Activated CD4-positive, alpha-beta T cell treated with anti-CD3 and anti-CD28 coated beads, Interleukin-2, amount 10 ng/mL, durations not matched to agents 24 days and 14 days (primary cell): Measurements from ENCODE around the gene PTPRN2. TPM values are rescaled to one million over a fixed set of nuclear protein-coding genes. Genes with fewer than 3 reads are reported as not detected.

ENCODE experiments used
- DNase-seq: peaks from one replicate; pipeline ENCODE4 v3.0.0; 2022
- H3K27ac Mint-ChIP-seq: one replicate; pipeline ENCODE4 v1.8.0; 2022; ENCODE audit warnings: mild to moderate bottlenecking, mixed read lengths
- H3K27me3 Mint-ChIP-seq: one replicate; pipeline ENCODE4 v1.8.0; 2022; ENCODE audit warnings: mixed read lengths
- H3K36me3 Mint-ChIP-seq: one replicate; pipeline ENCODE4 v1.8.0; 2022; ENCODE audit warnings: low read depth, mild to moderate bottlenecking, mixed read lengths
- H3K4me1 Mint-ChIP-seq: one replicate; pipeline ENCODE4 v1.8.0; 2021; ENCODE audit warnings: mixed read lengths
- H3K4me3 Mint-ChIP-seq: one replicate; pipeline ENCODE4 v1.8.0; 2022; ENCODE audit warnings: mild to moderate bottlenecking, moderate library complexity, mixed read lengths
- H3K9me3 Mint-ChIP-seq: one replicate; pipeline ENCODE4 v1.8.0; 2021; ENCODE audit warnings: mixed read lengths
- intact Hi-C: fragments of 100-400 bp; cut with micrococcal nuclease; formaldehyde crosslinking; loops from one replicate; pipeline ENCODE4 v1.15.1; 2023
- total RNA-seq: library from RNA; stranded (reverse); gene quantifications from 2 replicates; pipeline ENCODE4 v1.2.3, GENCODE V29; 2022

PTPRN2 gene
- total RNA-seq, 1 donor from 2014 or later: 0.33 TPM

- H3K4me1 Mint-ChIP-seq: no peaks in the 10 kb centered on the region
- DNase-seq: no peak
- H3K27ac Mint-ChIP-seq: no peak overlapping the region
- intact Hi-C loops: no loop called here
- H3K36me3 Mint-ChIP-seq: no peaks in the 10 kb centered on the region
- no peak overlapping the region for H3K4me3 Mint-ChIP-seq
- H3K27me3 Mint-ChIP-seq: peaks cover 2% of the 10 kb centered on the region
- peaks cover 4% of the 10 kb centered on the region for H3K9me3 Mint-ChIP-seq
Measured at GRCh38 chr7:158029509-158029908, 558.1 kb downstream of the PTPRN2 start.

- peaks cover 2% of the 10 kb centered on the region for H3K27me3 Mint-ChIP-seq
- intact Hi-C loops: no loop called here
- no peak overlapping the region for H3K4me3 Mint-ChIP-seq
- no peaks in the 10 kb centered on the region for H3K4me1 Mint-ChIP-seq
- H3K36me3 Mint-ChIP-seq: no peaks in the 10 kb centered on the region
- H3K9me3 Mint-ChIP-seq: peaks cover 4% of the 10 kb centered on the region
- no peak overlapping the region for H3K27ac Mint-ChIP-seq
- no peak for DNase-seq
Measured at GRCh38 chr7:158028971-158029370, 558.7 kb downstream of the PTPRN2 start.

DNA sequence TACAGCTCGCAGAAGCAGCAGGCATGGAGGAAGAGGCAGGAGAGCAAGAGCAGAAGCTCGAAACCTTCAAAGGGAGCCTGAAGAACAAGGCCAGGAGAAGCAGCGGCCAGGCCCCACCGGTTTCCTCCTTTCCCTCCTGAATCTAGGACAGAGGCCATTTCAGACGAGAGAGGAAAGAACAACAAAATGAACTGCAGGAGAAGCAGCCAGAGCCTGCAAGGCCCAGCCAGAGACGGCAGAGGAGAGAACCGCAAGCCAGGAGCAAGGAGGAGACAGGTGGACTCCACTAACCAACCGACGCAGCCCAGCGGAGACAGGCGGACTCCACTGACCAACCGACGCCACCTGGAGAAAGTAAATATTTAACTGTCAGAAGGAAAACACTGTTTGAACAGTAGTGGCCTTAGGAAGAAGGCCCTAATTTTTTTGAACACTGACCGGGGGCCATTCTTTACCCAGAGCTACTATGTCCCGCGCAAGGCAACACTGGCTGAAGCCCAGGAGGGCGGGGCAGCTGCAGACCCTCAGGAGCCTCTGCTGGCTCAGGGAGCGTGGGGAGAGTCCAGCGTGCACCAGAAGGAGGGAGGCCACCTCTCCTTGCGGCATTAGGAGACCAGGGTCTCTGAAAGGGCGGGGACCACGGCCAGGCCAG, 559.2 kb downstream of the PTPRN2 start:
- H3K27me3 Mint-ChIP-seq: peaks cover 2% of the 10 kb centered on the region
- no peak overlapping the region for H3K27ac Mint-ChIP-seq
- DNase-seq: no peak
- no peaks in the 10 kb centered on the region for H3K4me1 Mint-ChIP-seq
- intact Hi-C loops: no loop called here
- no peak overlapping the region for H3K4me3 Mint-ChIP-seq
- H3K36me3 Mint-ChIP-seq: no peaks in the 10 kb centered on the region
- H3K9me3 Mint-ChIP-seq: peaks cover 4% of the 10 kb centered on the region

GRCh38 chr7:158027646-158028045, 560.0 kb downstream of the PTPRN2 start:
- no peak for DNase-seq
- H3K27me3 Mint-ChIP-seq: no peaks in the 10 kb centered on the region
- H3K9me3 Mint-ChIP-seq: no peaks in the 10 kb centered on the region
- H3K4me1 Mint-ChIP-seq: no peaks in the 10 kb centered on the region
- no peaks in the 10 kb centered on the region for H3K36me3 Mint-ChIP-seq
- intact Hi-C loops: no loop called here
- H3K4me3 Mint-ChIP-seq: no peak overlapping the region
- no peak overlapping the region for H3K27ac Mint-ChIP-seq

GRCh38 chr7:158026636-158027265, 560.9 kb downstream of the PTPRN2 start:
- no peaks in the 10 kb centered on the region for H3K36me3 Mint-ChIP-seq
- no peaks in the 10 kb centered on the region for H3K4me1 Mint-ChIP-seq
- H3K9me3 Mint-ChIP-seq: no peaks in the 10 kb centered on the region
- H3K27me3 Mint-ChIP-seq: no peaks in the 10 kb centered on the region
- DNase-seq: no peak
- H3K27ac Mint-ChIP-seq: no peak overlapping the region
- H3K4me3 Mint-ChIP-seq: no peak overlapping the region
- intact Hi-C loops: no loop called here

DNA sequence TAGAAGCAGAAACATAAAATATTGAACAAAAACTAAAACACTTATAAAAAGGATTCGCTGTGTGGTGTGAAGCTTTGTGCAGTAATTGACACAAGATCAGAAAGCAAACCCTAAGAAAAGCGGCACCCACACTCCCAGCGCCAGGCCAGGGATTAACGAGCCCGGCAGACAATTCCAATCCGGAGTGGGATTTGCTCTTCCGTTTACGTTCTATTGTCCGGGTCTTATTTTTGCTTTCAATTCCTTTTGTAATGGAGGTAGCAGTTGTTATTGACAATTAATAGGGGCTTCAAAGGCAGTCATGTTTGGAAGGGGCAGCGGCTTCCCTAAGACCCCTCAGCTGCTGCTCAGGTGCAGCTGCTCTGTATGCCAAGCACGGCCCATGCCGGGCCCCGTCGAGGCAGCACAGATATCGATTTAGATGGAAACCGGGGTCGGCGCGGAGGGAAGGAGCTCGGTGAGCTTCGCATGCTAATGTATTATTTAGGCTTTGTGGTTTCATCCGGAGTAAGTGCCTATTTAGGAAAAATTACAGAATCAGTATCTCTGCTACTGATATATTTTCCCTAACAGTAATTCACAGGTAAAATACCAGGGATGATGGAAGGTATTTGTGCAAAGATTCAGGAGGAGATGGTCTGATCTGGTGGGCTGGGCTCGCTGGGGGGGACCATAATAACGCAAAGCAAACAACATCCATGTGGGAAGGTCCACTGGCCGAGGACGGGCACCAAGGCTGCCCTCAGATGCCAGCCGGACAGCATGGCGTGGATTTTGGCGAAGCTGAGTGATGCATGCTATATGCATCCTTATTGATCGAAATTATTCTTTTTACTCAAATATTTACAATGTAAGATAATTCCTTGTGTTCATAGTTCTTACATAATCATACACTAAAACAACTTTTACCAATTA, 561.7 kb downstream of the PTPRN2 start:
- no peaks in the 10 kb centered on the region for H3K4me1 Mint-ChIP-seq
- no peak overlapping the region for H3K27ac Mint-ChIP-seq
- H3K9me3 Mint-ChIP-seq: no peaks in the 10 kb centered on the region
- no peak for DNase-seq
- H3K4me3 Mint-ChIP-seq: no peak overlapping the region
- no peaks in the 10 kb centered on the region for H3K36me3 Mint-ChIP-seq
- intact Hi-C loops: no loop called here
- H3K27me3 Mint-ChIP-seq: no peaks in the 10 kb centered on the region

DNA sequence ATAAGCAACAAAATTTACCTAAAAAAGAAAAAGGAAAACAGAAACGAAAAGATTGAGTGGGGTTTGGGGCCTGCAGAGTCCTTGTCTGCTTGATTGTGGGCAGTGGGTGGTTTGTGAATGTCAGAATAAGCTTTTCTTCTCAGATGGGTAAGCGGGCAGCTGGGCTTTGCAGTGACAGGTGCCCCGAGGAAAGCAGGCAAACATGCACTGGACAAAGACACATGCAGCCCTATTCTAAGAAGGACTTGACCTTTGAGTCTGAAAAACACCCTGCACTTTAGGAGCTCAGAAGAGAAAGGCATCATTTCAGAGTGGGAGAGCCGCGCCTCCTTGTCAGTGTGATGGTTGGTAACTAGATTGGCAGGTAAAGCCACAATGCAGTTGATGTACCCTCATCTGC, 562.7 kb downstream of the PTPRN2 start:
- Mint-ChIP-seq H3K4me3 (no peak overlapping the region), H3K27ac (no peak overlapping the region), H3K36me3 (no peaks in the 10 kb centered on the region), H3K27me3 (no peaks in the 10 kb centered on the region), H3K4me1 (no peaks in the 10 kb centered on the region), H3K9me3 (no peaks in the 10 kb centered on the region)
- no peak for DNase-seq
- intact Hi-C loops: no loop called here

DNA sequence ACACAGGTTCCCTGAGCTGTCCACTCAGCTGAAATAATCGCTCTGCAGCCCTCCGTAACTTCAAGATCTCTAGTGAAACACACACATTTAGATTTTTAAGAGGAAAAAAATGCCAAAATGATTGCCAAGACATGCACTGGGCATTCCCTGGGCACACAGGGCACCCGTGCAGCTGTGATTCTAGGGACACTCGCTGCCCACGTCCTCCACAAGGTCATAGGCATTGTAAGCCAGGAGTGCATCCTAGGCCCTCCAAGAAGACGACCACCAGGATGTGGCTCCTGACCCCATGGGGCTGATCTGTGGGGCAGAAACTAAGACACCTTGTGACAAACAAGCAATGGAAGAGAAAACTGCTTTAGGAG, 563.3 kb downstream of the PTPRN2 start:
- no peak for DNase-seq
- no peaks in the 10 kb centered on the region for H3K9me3 Mint-ChIP-seq
- H3K36me3 Mint-ChIP-seq: no peaks in the 10 kb centered on the region
- intact Hi-C loops: no loop called here
- no peaks in the 10 kb centered on the region for H3K4me1 Mint-ChIP-seq
- H3K27ac Mint-ChIP-seq: no peak overlapping the region
- H3K27me3 Mint-ChIP-seq: no peaks in the 10 kb centered on the region
- H3K4me3 Mint-ChIP-seq: no peak overlapping the region

DNA sequence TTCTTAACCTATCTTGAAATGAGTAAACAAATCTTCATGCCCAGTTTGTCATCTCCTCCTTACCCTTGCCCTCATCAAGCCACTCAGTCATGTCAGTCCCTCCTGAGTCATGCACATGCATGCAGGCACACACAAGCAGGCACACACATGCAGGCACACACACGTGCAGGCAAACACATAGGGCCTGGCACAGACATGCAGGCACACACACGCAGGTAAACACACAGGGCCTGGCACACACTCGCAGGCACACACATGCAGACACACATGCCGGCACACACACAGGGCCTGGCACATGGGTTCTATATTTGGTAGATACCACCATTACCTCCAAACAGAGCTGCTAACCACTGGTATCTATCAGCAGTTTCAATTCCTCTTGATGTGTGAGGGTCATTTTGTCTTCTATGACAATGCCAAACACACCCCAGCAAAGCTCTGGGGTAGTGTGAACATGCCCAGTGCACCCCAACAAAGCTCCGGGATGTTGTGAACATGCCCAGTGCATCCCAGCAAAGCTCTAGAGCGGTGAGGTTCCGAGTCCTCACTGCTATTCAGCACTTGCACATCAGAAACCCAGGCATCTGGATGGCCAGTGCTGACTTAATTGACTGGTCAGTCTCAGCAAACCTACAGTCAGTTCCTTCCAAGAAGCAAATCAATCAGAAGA, 563.8 kb downstream of the PTPRN2 start:
- Mint-ChIP-seq H3K4me1 (no peaks in the 10 kb centered on the region), H3K27ac (no peak overlapping the region), H3K9me3 (no peaks in the 10 kb centered on the region), H3K27me3 (no peaks in the 10 kb centered on the region), H3K36me3 (no peaks in the 10 kb centered on the region), H3K4me3 (no peak overlapping the region)
- intact Hi-C loops: no loop called here
- DNase-seq: no peak

GRCh38 chr7:158023157-158023556, 564.5 kb downstream of the PTPRN2 start:
- Mint-ChIP-seq H3K4me3 (no peak overlapping the region), H3K9me3 (no peaks in the 10 kb centered on the region), H3K27me3 (no peaks in the 10 kb centered on the region), H3K4me1 (no peaks in the 10 kb centered on the region), H3K27ac (no peak overlapping the region), H3K36me3 (no peaks in the 10 kb centered on the region)
- no peak for DNase-seq
- intact Hi-C loops: no loop called here

DNA sequence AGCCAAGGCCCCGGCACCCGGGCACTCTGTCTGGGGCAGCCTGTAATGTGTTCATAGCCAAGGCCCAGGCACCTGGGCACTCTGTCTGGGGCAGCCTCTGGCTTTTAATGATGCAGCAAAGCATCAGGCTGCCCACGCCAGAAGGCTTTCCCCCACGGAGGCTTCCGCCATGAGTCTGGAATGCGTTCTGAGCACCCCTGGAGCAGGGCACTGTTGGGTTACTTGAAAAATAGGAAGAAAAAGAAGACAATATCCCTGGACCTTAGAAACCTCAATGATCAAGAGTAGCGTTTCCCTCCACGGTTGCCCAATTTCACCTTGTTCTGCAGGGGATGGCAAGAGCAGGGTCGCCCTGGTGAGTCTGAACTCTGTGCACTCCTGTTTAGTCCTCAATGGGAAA, 565.0 kb downstream of the PTPRN2 start:
- Mint-ChIP-seq H3K4me1 (no peaks in the 10 kb centered on the region), H3K27me3 (no peaks in the 10 kb centered on the region), H3K36me3 (no peaks in the 10 kb centered on the region), H3K4me3 (no peak overlapping the region), H3K9me3 (no peaks in the 10 kb centered on the region), H3K27ac (no peak overlapping the region)
- no peak for DNase-seq
- intact Hi-C loops: no loop called here

DNA sequence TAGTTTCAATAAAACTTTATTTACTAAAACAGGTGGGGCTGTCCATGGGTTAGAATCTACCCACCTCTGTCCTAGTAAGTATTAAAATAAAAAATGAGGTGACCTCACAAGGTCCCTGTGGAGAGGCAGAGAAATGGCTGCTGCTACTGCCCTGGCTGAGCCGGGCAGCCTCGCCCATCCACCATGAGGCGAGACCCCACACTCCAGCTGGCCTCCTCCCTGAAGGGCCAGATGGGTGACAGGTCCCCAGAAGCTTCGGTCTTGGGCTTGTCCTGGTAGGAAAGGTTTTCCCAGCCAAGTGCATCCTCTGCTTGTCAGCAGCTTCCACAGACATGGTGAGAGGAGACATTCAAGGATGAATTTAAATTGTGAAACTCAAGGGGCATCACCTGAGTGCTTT, 565.8 kb downstream of the PTPRN2 start:
- no peak for DNase-seq
- H3K27me3 Mint-ChIP-seq: no peaks in the 10 kb centered on the region
- intact Hi-C loops: no loop called here
- H3K9me3 Mint-ChIP-seq: no peaks in the 10 kb centered on the region
- no peaks in the 10 kb centered on the region for H3K36me3 Mint-ChIP-seq
- H3K4me3 Mint-ChIP-seq: no peak overlapping the region
- no peaks in the 10 kb centered on the region for H3K4me1 Mint-ChIP-seq
- no peak overlapping the region for H3K27ac Mint-ChIP-seq

DNA sequence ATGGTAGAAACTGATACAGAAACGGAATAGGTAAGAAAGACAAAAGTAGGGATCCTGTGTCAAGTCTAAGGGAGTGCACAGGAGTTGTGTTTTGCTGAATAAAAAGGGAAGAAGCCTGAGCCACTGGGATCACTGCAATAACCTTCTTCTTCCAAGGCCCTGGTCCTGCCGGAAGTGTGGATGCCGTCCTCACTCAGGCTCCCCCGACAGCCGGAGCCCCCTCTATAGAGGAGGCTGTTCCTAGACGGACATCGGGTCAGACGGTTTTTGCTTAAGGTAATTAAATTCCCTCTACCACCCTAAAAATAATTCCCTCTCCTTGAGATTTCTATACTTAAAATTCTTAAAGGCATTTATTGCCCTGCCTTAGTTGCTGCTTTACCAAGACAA, 566.9 kb downstream of the PTPRN2 start:
- H3K36me3 Mint-ChIP-seq: no peaks in the 10 kb centered on the region
- no peak for DNase-seq
- intact Hi-C loops: no loop called here
- H3K4me3 Mint-ChIP-seq: no peak overlapping the region
- no peaks in the 10 kb centered on the region for H3K4me1 Mint-ChIP-seq
- H3K9me3 Mint-ChIP-seq: no peaks in the 10 kb centered on the region
- no peaks in the 10 kb centered on the region for H3K27me3 Mint-ChIP-seq
- no peak overlapping the region for H3K27ac Mint-ChIP-seq
